GM19240 (cell line): Measurements from ENCODE around the gene FOXO4.

ENCODE experiments used
- DNase-seq: peaks from one replicate; pipeline ENCODE4 v3.0.0; 2011; ENCODE audit warnings: low spot score; ENCODE audit not compliant: insufficient read length

The FOXO4 gene

DNA sequence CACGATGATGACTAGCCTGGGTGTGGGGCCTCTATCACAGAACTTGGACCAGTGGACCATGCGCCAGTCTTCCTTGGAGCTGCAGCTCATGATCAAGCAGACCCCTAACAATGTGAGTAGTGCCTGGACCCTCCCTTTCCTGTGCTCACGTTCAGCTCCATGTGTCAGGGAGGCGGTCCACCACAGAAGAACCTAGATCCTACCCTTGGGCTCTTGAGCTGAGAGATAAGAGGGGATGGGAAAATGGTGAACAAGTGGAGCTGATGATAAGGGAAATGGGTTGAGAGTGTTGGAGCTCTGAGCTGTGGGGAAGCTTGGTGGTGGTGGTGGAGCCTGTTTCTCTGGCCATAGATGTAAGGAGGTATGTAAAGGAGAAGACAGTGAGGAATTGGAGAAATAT is 35.9 kb downstream of the FOXO4 start:
- no peak for DNase-seq

GRCh38 chrX:71140440-71140839 is 44.8 kb downstream of the FOXO4 start:
- DNase-seq = no peak

- no peak for DNase-seq
These were observed 47.9 kb downstream of the FOXO4 start for GRCh38 chrX:71143508-71143907.

- DNase-seq = no peak
These were observed 49.0 kb downstream of the FOXO4 start, which contains the start of gene NLGN3 for GRCh38 chrX:71144651-71145050. Gene NLGN3 (plus strand): TSS chrX:71144841. CDS start chrX:71147750, 2,909 bp downstream.

DNA sequence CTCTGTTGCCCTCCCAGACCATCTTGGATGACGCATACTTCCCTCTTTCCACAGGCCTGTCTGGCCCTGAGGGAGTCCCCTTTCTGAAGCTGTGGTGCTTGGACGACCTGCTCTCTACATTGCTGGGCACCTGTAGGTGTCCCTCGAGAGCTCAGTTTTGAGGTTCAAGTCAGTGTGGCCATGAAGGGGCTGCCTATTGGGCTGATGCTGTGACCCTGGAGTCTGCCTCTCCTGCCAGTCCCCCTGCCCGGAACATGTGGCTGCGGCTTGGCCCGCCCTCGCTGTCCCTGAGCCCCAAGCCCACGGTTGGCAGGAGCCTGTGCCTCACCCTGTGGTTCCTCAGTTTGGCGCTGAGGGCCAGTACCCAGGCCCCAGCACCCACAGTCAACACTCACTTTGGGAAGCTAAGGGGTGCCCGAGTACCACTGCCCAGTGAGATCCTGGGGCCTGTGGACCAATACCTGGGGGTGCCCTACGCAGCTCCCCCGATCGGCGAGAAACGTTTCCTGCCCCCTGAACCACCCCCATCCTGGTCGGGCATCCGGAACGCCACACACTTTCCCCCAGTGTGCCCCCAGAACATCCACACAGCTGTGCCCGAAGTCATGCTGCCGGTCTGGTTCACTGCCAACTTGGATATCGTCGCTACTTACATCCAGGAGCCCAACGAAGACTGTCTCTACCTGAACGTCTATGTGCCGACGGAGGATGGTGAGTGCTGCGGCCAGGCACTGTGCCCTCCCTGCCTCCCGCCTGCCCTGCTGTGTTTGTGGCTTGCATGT is 52.0 kb downstream of the FOXO4 start:
- DNase-seq = no peak

DNA sequence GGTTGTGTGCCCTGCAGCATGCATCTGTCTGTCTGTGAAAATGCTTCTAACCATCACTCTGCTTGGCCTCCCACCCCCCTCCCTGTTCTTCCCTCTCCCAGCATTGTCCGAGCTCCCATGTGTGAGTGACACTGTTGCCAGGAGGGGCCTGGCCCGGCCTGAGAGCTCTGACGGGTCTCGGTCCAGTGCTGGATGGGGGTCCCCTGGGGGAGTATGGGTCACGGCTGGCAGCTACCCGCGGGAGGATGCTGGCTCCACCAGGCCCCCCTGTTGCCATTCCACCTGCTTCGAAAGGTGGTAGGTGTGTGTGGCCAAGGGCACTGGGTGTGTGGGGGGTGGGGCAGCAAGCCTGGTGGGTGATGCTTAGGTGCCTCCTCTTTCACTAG is 52.6 kb downstream of the FOXO4 start:
- no peak for DNase-seq

DNA sequence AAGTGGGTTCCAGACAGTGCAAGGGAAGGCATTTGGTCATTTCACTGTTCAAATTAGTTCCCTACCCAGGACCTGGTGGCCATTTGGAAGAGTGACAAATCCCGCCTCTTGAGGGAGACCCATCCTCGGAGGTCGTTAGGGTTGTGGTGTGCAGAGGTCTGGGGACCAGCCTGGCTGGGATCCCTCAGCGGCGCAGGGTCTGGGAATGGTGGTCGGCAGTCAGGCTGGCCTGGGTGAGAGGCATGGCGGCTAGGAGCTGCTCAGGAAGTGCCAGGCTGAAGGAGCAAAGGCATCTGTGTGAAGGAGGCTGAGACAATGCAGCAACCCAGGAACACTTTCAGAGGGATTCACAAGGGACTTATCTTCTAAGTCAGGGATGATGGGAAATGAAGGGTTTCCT is 55.7 kb downstream of the FOXO4 start:
- DNase-seq = no peak
